ENCODE data around the gene RAB11B.

- TF ChIP-seq, protein P1, sequence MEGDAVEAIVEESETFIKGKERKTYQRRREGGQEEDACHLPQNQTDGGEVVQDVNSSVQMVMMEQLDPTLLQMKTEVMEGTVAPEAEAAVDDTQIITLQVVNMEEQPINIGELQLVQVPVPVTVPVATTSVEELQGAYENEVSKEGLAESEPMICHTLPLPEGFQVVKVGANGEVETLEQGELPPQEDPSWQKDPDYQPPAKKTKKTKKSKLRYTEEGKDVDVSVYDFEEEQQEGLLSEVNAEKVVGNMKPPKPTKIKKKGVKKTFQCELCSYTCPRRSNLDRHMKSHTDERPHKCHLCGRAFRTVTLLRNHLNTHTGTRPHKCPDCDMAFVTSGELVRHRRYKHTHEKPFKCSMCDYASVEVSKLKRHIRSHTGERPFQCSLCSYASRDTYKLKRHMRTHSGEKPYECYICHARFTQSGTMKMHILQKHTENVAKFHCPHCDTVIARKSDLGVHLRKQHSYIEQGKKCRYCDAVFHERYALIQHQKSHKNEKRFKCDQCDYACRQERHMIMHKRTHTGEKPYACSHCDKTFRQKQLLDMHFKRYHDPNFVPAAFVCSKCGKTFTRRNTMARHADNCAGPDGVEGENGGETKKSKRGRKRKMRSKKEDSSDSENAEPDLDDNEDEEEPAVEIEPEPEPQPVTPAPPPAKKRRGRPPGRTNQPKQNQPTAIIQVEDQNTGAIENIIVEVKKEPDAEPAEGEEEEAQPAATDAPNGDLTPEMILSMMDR (IDR thresholded peaks at IDR 0.05) = no peak
- no peak for TF ChIP-seq POLR2A (IDR thresholded peaks at IDR 0.05)
These were observed 23.5 kb downstream of the RAB11B start for GRCh38 chr19:8413629-8413995.
